Endothelial cell of umbilical vein (primary cell): ENCODE results near the gene SLC9C2. TPM values are rescaled to one million over a fixed set of nuclear protein-coding genes. Genes with fewer than 3 reads are reported as not detected.

Experiments
- BruUV-seq: library from RNA; stranded (reverse); fragments of 400-500 nt; replicated peaks from 2 replicates; lab custom pipeline; 2021; lab: Mats Ljungman, UMichigan
- CTCF ChIA-PET: fragments of 300-600, 350-600 bp; sonication (Branson Sonifier 250); formaldehyde crosslinking; loops from one replicate; lab custom pipeline; 2021; ENCODE audit warnings: antibody characterized with exemption, inconsistent platforms; lab: Charles Lee
- POLR2A ChIA-PET: fragments of 300-600, 350-600 bp; sonication (Branson Sonifier 250); formaldehyde crosslinking; loops from one replicate; lab custom pipeline; 2021; ENCODE audit warnings: antibody characterized with exemption, inconsistent platforms; lab: Charles Lee
- DNase-seq: peaks from one replicate; pipeline ENCODE4 v3.0.0-alpha.2; 2011; ENCODE audit warnings: low read depth, low spot score
- FAIRE-seq: peaks from 2 replicates; lab custom pipeline; 2011; peaks lifted over from hg19 to GRCh38; lab: Jason Lieb, UNC
- H2AFZ ChIP-seq: 2 replicates; pipeline ENCODE4 v1.6.0; 2012; ENCODE audit warnings: low read depth, low read length, control low read depth, inconsistent platforms
- H3K27ac ChIP-seq: 2 replicates; pipeline ENCODE4 v1.5.1; 2011; ENCODE audit warnings: low read depth, mild to moderate bottlenecking, control low read depth, low read length, moderate library complexity; ENCODE audit not compliant: insufficient read depth
- H3K27me3 ChIP-seq, 2 experiments: 2 replicates each; pipeline versions ENCODE4 v1.6.0 to v1.6.1; 2011; ENCODE audit warnings: low read length in 2 of 2, mixed read lengths in 1 of 2; ENCODE audit not compliant: control insufficient read depth in 2 of 2, insufficient read depth in 2 of 2
- H3K36me3 ChIP-seq, 2 experiments: 2 replicates in 1 of 2; 3 replicates in 1 of 2; pipeline ENCODE4 v1.5.1; 2011; ENCODE audit warnings: low read length in 2 of 2, mild to moderate bottlenecking in 1 of 2, moderate library complexity in 1 of 2; ENCODE audit not compliant: control insufficient read depth in 2 of 2, insufficient read depth in 2 of 2; ENCODE audit errors: extremely low read depth in 1 of 2
- H3K4me1 ChIP-seq: 3 replicates; pipeline ENCODE4 v1.5.1; 2011; ENCODE audit warnings: mild to moderate bottlenecking, low read length; ENCODE audit not compliant: control insufficient read depth, insufficient read depth; ENCODE audit errors: extremely low read depth
- H3K4me2 ChIP-seq: 2 replicates; pipeline ENCODE4 v1.6.1; 2011; ENCODE audit warnings: low read length, control low read depth, mixed read lengths; ENCODE audit not compliant: insufficient read depth
- H3K4me3 ChIP-seq, 3 experiments: fragments of 200-600 bp in 1 of 3; sonication (generic), shearing (Covaris generic) in 1 of 3; replicated peaks in 1 of 3; 2 replicates each; pipeline ENCODE4 v1.5.1; 2011 to 2016; ENCODE audit warnings: control low read depth in 3 of 3, low read length in 3 of 3, mild to moderate bottlenecking in 2 of 3, inconsistent platforms in 1 of 3, low read depth in 1 of 3, moderate library complexity in 1 of 3; ENCODE audit not compliant: insufficient read depth in 1 of 3
- H3K79me2 ChIP-seq: 2 replicates; pipeline ENCODE4 v1.6.0; 2012; ENCODE audit warnings: low read length, inconsistent platforms; ENCODE audit not compliant: control insufficient read depth, insufficient read depth
- H3K9ac ChIP-seq: replicated peaks from 2 replicates; pipeline ENCODE3; 2011; ENCODE audit warnings: low read length, control low read depth; ENCODE audit not compliant: insufficient read depth; ENCODE audit errors: extremely low read depth
- H3K9me1 ChIP-seq: replicated peaks from 3 replicates; pipeline ENCODE4 v1.6.0; 2011; ENCODE audit warnings: mild to moderate bottlenecking, low read length; ENCODE audit not compliant: control insufficient read depth, insufficient read depth; ENCODE audit errors: extremely low read depth
- H3K9me3 ChIP-seq: replicated peaks from 2 replicates; pipeline ENCODE4 v1.5.1; 2012; ENCODE audit warnings: low read length, inconsistent platforms; ENCODE audit not compliant: control insufficient read depth, insufficient read depth
- H4K20me1 ChIP-seq: replicated peaks from 2 replicates; pipeline ENCODE3; 2011; ENCODE audit warnings: mild to moderate bottlenecking, low read length; ENCODE audit not compliant: control insufficient read depth, insufficient read depth; ENCODE audit errors: extremely low read depth
- CTCF ChIP-seq, 2 donors: IDR thresholded peaks; 1 replicate in 1 of 2; 2 replicates in 1 of 2; pipeline ENCODE4 v1.5.1; 2011; ENCODE audit warnings: low read length in 2 of 2, mild to moderate bottlenecking in 2 of 2, moderate library complexity in 2 of 2, control low read depth in 1 of 2, inconsistent platforms in 1 of 2, low read depth in 1 of 2; ENCODE audit not compliant: insufficient read depth in 1 of 2; ENCODE audit errors: extremely low read depth in 1 of 2
- EZH2 ChIP-seq: IDR thresholded peaks from 2 replicates; pipeline ENCODE4 v1.6.1; 2012; ENCODE audit warnings: borderline replicate concordance, low read depth, mild to moderate bottlenecking, moderate library complexity, low read length, inconsistent platforms; ENCODE audit not compliant: severe bottlenecking
- FOS ChIP-seq: IDR thresholded peaks from 2 replicates; pipeline ENCODE4 v1.6.1; 2011; ENCODE audit warnings: mild to moderate bottlenecking, low read length, moderate library complexity, borderline replicate concordance; ENCODE audit not compliant: insufficient read depth
- GATA2 ChIP-seq: IDR thresholded peaks from 2 replicates; pipeline ENCODE4 v1.7.0; 2011; ENCODE audit warnings: low read depth, mild to moderate bottlenecking, moderate library complexity, mixed read lengths, low read length; ENCODE audit not compliant: insufficient read length, insufficient read depth
- JUN ChIP-seq: IDR thresholded peaks from 2 replicates; pipeline ENCODE4 v1.6.1; 2011; ENCODE audit warnings: borderline replicate concordance, low read depth; ENCODE audit not compliant: insufficient read length, insufficient read depth
- MAX ChIP-seq: IDR thresholded peaks from 2 replicates; pipeline ENCODE4 v1.6.1; 2011; ENCODE audit not compliant: insufficient read depth, insufficient read length
- MYC ChIP-seq: IDR thresholded peaks from one replicate; pipeline ENCODE4 v1.6.1; 2011; ENCODE audit warnings: mild to moderate bottlenecking, low read depth, low read length
- POLR2A ChIP-seq: IDR thresholded peaks from 2 replicates; pipeline ENCODE4 v1.6.1; 2012; ENCODE audit warnings: low read depth, mild to moderate bottlenecking, control low read depth, low read length
- POLR2AphosphoS5 ChIP-seq: IDR thresholded peaks from 2 replicates; pipeline ENCODE4 v1.6.1; 2012; ENCODE audit warnings: low read depth, mild to moderate bottlenecking, control low read depth, low read length, moderate library complexity; ENCODE audit not compliant: insufficient read depth
- dilution Hi-C: fragments of 300-500 bp; cut with MboI; formaldehyde crosslinking; loops from one replicate; pipeline ENCODE4 v1.15.0; 2019; ENCODE audit warnings: low sequenced_read_pairs; ENCODE audit not compliant: extremely low pct_ligation_motif_present
- intact Hi-C: fragments of 100-400 bp; cut with micrococcal nuclease; formaldehyde crosslinking; loops from one replicate; pipeline ENCODE4 v1.10.0; 2022
- polyA plus RNA-seq, 4 experiments: library from polyadenylated mRNA; depleted of rRNA in 3 of 4; stranded (reverse) in 3 of 4; unstranded in 1 of 4; fragments of >200 nt; gene quantifications; 2 replicates each; pipeline versions ENCODE4 v1.2.1 to v1.2.3, GENCODE V29; 2011 to 2012; ENCODE audit warnings: missing spikeins in 1 of 4
- total RNA-seq: library from RNA; stranded (reverse); gene quantifications from 2 replicates; pipeline ENCODE4 v1.2.3, GENCODE V29; 2021

Gene SLC9C2
- total and polyA plus RNA-seq, 2 donors (not counting 3 experiments of a cell fraction or from before 2014, with no cell fraction given): 0.15 TPM; not detected in 1

- no peak overlapping the region for H3K4me2 ChIP-seq
- no peak for FAIRE-seq
- BruUV-seq: no TSS peak
- no peaks in the 10 kb centered on the region for H3K79me2 ChIP-seq
- no peak for DNase-seq
- dilution Hi-C loops: no loop called here
- no peaks in the 10 kb centered on the region for H3K4me1 ChIP-seq
- no peak overlapping the region for H3K4me3 ChIP-seq
- H2AFZ ChIP-seq: no peak overlapping the region
- H3K36me3 ChIP-seq: no peaks in the 10 kb centered on the region
- peaks cover 4 to 6% of the 10 kb centered on the region in 2 experiments for H3K27me3 ChIP-seq
- intact Hi-C loops: no loop called here
- POLR2A ChIA-PET: no interaction called here
- H3K9ac ChIP-seq: no peak overlapping the region
- no peaks in the 10 kb centered on the region for H3K9me1 ChIP-seq
- no peaks in the 10 kb centered on the region for H4K20me1 ChIP-seq
- CTCF ChIA-PET: interaction anchor here (1.2 kb wide), 1 partner anchor 16 kb away, joined by 3 read pairs; no protein-coding TSS in a partner anchor
- H3K9me3 ChIP-seq: no peaks in the 10 kb centered on the region
- TF ChIP-seq POLR2A (no peak), EZH2 (no peak), MYC (no peak), GATA2 (no peak), POLR2AphosphoS5 (no peak), MAX (no peak), JUN (no peak), FOS (no peak), CTCF (IDR thresholded peaks at IDR 0.05; ENCODE audit: extremely low read depth in 1 of 2, insufficient read depth in 1 of 2, low read depth in 1 of 2, low read length in 2 of 2) (no peak)
- H3K27ac ChIP-seq: no peak overlapping the region
Observed at GRCh38 chr1:173573596-173573995, 29.3 kb downstream of the SLC9C2 start.
